H9 (cell line): Measurements from ENCODE around the gene EID1. TPM values are rescaled to one million over a fixed set of nuclear protein-coding genes. Genes with fewer than 3 reads are reported as not detected.

Experiments
- DNase-seq: peaks from one replicate; pipeline ENCODE4 v3.0.0-alpha.2; 2017
- H2AFZ ChIP-seq: one replicate; pipeline ENCODE4 v1.6.1; 2013; ENCODE audit warnings: mild to moderate bottlenecking, low read length, control low read depth, moderate library complexity
- H2AK5ac ChIP-seq: 2 replicates; pipeline ENCODE4 v1.6.1; 2013; ENCODE audit warnings: low read length, control low read depth, mixed read lengths; ENCODE audit not compliant: insufficient read length
- H2BK120ac ChIP-seq: one replicate; pipeline ENCODE4 v1.6.1; 2013; ENCODE audit warnings: low read depth, mild to moderate bottlenecking, low read length, control low read depth, inconsistent platforms; ENCODE audit not compliant: poor library complexity, severe bottlenecking
- H2BK12ac ChIP-seq: 2 replicates; pipeline ENCODE4 v1.6.1; 2013; ENCODE audit warnings: low read length, control low read depth, mixed read lengths, low read depth; ENCODE audit not compliant: insufficient read length
- H2BK15ac ChIP-seq: 2 replicates; pipeline ENCODE4 v1.6.1; 2013; ENCODE audit warnings: low read depth, low read length, control low read depth
- H2BK20ac ChIP-seq: one replicate; pipeline ENCODE4 v1.6.1; 2013; ENCODE audit warnings: low read depth, mild to moderate bottlenecking, low read length, control low read depth, inconsistent platforms; ENCODE audit not compliant: poor library complexity, severe bottlenecking
- H2BK5ac ChIP-seq: 2 replicates; pipeline ENCODE4 v1.6.1; 2013; ENCODE audit warnings: low read length, control low read depth, mixed read lengths; ENCODE audit not compliant: insufficient read length
- H3K14ac ChIP-seq: 2 replicates; pipeline ENCODE4 v1.6.1; 2013; ENCODE audit warnings: low read length, control low read depth; ENCODE audit not compliant: insufficient read depth
- H3K18ac ChIP-seq: 2 replicates; pipeline ENCODE4 v1.6.1; 2013; ENCODE audit warnings: low read depth, mild to moderate bottlenecking, mixed read lengths, low read length, control low read depth; ENCODE audit not compliant: insufficient read length
- H3K23ac ChIP-seq: 2 replicates; pipeline ENCODE4 v1.6.1; 2013; ENCODE audit warnings: low read length, control low read depth, mixed read lengths, low read depth; ENCODE audit not compliant: insufficient read length
- H3K23me2 ChIP-seq: 2 replicates; pipeline ENCODE4 v1.6.1; 2013; ENCODE audit warnings: low read depth, mild to moderate bottlenecking, mixed read lengths, low read length, control low read depth; ENCODE audit not compliant: insufficient read length, poor library complexity, severe bottlenecking
- H3K27ac ChIP-seq: 2 replicates; pipeline ENCODE4 v1.5.1; 2013; ENCODE audit warnings: low read length, control low read depth, mixed read lengths, low read depth; ENCODE audit not compliant: insufficient read length
- H3K27me3 ChIP-seq: 2 replicates; pipeline ENCODE4 v1.6.1; 2013; ENCODE audit warnings: low read length, control low read depth, inconsistent platforms; ENCODE audit not compliant: insufficient read depth
- H3K4ac ChIP-seq: 2 replicates; pipeline ENCODE4 v1.6.1; 2013; ENCODE audit warnings: low read depth, mild to moderate bottlenecking, control low read depth, inconsistent platforms, low read length, moderate library complexity
- H3K4me1 ChIP-seq: 2 replicates; pipeline ENCODE4 v1.6.1; 2013; ENCODE audit warnings: low read length, control low read depth, inconsistent platforms; ENCODE audit not compliant: insufficient read depth
- H3K4me2 ChIP-seq: 2 replicates; pipeline ENCODE4 v1.6.1; 2013; ENCODE audit warnings: low read length, control low read depth, mixed read lengths; ENCODE audit not compliant: insufficient read length, insufficient read depth
- H3K56ac ChIP-seq: 2 replicates; pipeline ENCODE4 v1.6.1; 2013; ENCODE audit warnings: low read depth, mild to moderate bottlenecking, mixed read lengths, low read length, control low read depth; ENCODE audit not compliant: insufficient read length
- H3K79me1 ChIP-seq: 2 replicates; pipeline ENCODE4 v1.6.1; 2013; ENCODE audit warnings: low read depth, mild to moderate bottlenecking, moderate library complexity, low read length, control low read depth, inconsistent platforms; ENCODE audit not compliant: insufficient read depth, poor library complexity, severe bottlenecking
- H3K79me2 ChIP-seq: 2 replicates; pipeline ENCODE4 v1.6.1; 2013; ENCODE audit warnings: low read length, control low read depth, inconsistent platforms; ENCODE audit not compliant: insufficient read depth
- H3K9ac ChIP-seq: 2 replicates; pipeline ENCODE4 v1.6.1; 2013; ENCODE audit warnings: low read length, control low read depth, mixed read lengths; ENCODE audit not compliant: insufficient read length; ENCODE audit errors: extremely low read depth
- H3K9me3 ChIP-seq: one replicate; pipeline ENCODE4 v1.6.1; 2013; ENCODE audit warnings: low read depth, low read length, inconsistent platforms; ENCODE audit not compliant: control insufficient read depth
- H3T11ph ChIP-seq: one replicate; pipeline ENCODE4 v1.6.1; 2013; ENCODE audit warnings: mild to moderate bottlenecking, low read length, control low read depth, inconsistent platforms
- H4K20me1 ChIP-seq: one replicate; pipeline ENCODE4 v1.6.1; 2013; ENCODE audit not compliant: control insufficient read depth, insufficient read length, insufficient read depth
- H4K5ac ChIP-seq: 2 replicates; pipeline ENCODE4 v1.6.1; 2013; ENCODE audit warnings: low read depth, mild to moderate bottlenecking, mixed read lengths, low read length, control low read depth; ENCODE audit not compliant: insufficient read length
- H4K8ac ChIP-seq: replicated peaks from 2 replicates; pipeline ENCODE4 v1.6.1; 2013; ENCODE audit warnings: low read length, control low read depth, mixed read lengths, low read depth; ENCODE audit not compliant: insufficient read length
- H4K91ac ChIP-seq: 2 replicates; pipeline ENCODE4 v1.6.1; 2013; ENCODE audit warnings: low read depth, mild to moderate bottlenecking, moderate library complexity, mixed read lengths, low read length, control low read depth; ENCODE audit not compliant: insufficient read length
- H3K27ac Mint-ChIP-seq, 3 experiments: 2 replicates in 2 of 3; 3 replicates in 1 of 3; pipeline ENCODE4 v1.8.0; 2020 to 2021; ENCODE audit warnings: mixed read lengths in 3 of 3, mild to moderate bottlenecking in 1 of 3, moderate library complexity in 1 of 3
- H3K27me3 Mint-ChIP-seq: 2 replicates; pipeline ENCODE4 v1.8.0; 2021; ENCODE audit warnings: low read depth, mild to moderate bottlenecking, moderate library complexity, mixed read lengths
- H3K36me3 Mint-ChIP-seq, 3 experiments: 2 replicates in 2 of 3; 3 replicates in 1 of 3; pipeline ENCODE4 v1.8.0; 2020 to 2021; ENCODE audit warnings: low read depth in 3 of 3, mixed read lengths in 3 of 3; ENCODE audit not compliant: insufficient read depth in 1 of 3
- H3K4me1 Mint-ChIP-seq, 2 experiments: 2 replicates each; pipeline ENCODE4 v1.8.0; 2020; ENCODE audit warnings: mixed read lengths in 2 of 2
- H3K4me3 Mint-ChIP-seq, 2 experiments: 2 replicates in 1 of 2; 3 replicates in 1 of 2; pipeline ENCODE4 v1.8.0; 2020 to 2021; ENCODE audit warnings: mild to moderate bottlenecking in 2 of 2, mixed read lengths in 2 of 2, moderate library complexity in 1 of 2
- H3K9me3 Mint-ChIP-seq, 2 experiments: 2 replicates in 1 of 2; 3 replicates in 1 of 2; pipeline ENCODE4 v1.8.0; 2020; ENCODE audit warnings: mild to moderate bottlenecking in 2 of 2, mixed read lengths in 2 of 2, moderate library complexity in 1 of 2
- CTCF ChIP-seq: fragments of 200-600 bp; sonication (generic); conservative IDR thresholded peaks from 3 replicates; pipeline ENCODE4 v1.8.0; 2021; ENCODE audit warnings: antibody characterized with exemption, mild to moderate bottlenecking
- WGBS: extraction: QIAGEN DNeasy Blood & Tissue Kit; methylation state at CpG from one replicate; pipeline ENCODE4 v1.1.7; 2013; ENCODE audit warnings: missing lambda C conversion rate, low lambda C conversion rate, mixed read lengths; ENCODE audit not compliant: insufficient read length; ENCODE audit errors: extremely low coverage; 5-methylcytosine and 5-hydroxymethylcytosine counted together
- total RNA-seq: library from RNA; stranded (reverse); gene quantifications from 2 replicates; pipeline ENCODE4 v1.2.1, GENCODE V29; 2021

Gene EID1
- total RNA-seq, 1 experiment from 2014 or later, result 113 TPM

- H3K9me3 ChIP-seq, result no peaks in the 10 kb centered on the region
- H2AK5ac ChIP-seq, result no peak overlapping the region
- no peak overlapping the region for H3K14ac ChIP-seq
- H3K23me2 ChIP-seq, result no peaks in the 10 kb centered on the region
- peaks cover 16 to 18% of the 10 kb centered on the region in 2 experiments for H3K4me1 Mint-ChIP-seq
- H4K8ac ChIP-seq, result no peak overlapping the region
- H4K91ac ChIP-seq, result no peak overlapping the region
- no peaks in the 10 kb centered on the region for H3K27me3 Mint-ChIP-seq
- H3K4me1 ChIP-seq, result no peaks in the 10 kb centered on the region; the same call in 1 of the 2 replicates
- no peak overlapping the region for H3K23ac ChIP-seq
- H3K27me3 ChIP-seq, result no peaks in the 10 kb centered on the region
- no peak overlapping the region for H2BK15ac ChIP-seq
- no peak overlapping the region for H3K56ac ChIP-seq
- no peak overlapping the region for H3K4me2 ChIP-seq
- no peak overlapping the region for H3K18ac ChIP-seq
- no peak overlapping the region for H2BK20ac ChIP-seq
- no peaks in the 10 kb centered on the region for H3K79me2 ChIP-seq
- TF ChIP-seq CTCF, result no peak
- no peaks in the 10 kb centered on the region for H3K36me3 Mint-ChIP-seq
- no peak overlapping the region for H2BK5ac ChIP-seq
- no peak overlapping the region for H3K4ac ChIP-seq
- H3K27ac ChIP-seq, result no peak overlapping the region
- H2BK12ac ChIP-seq, result no peak overlapping the region
- H3K79me1 ChIP-seq, result no peaks in the 10 kb centered on the region
- H4K20me1 ChIP-seq, result no peaks in the 10 kb centered on the region
- no peak overlapping the region for H2AFZ ChIP-seq
- H3T11ph ChIP-seq, result no peak overlapping the region
- no peaks in the 10 kb centered on the region for H3K9me3 Mint-ChIP-seq
- no peak overlapping the region for H3K4me3 Mint-ChIP-seq
- H3K27ac Mint-ChIP-seq, result no peak overlapping the region
- H4K5ac ChIP-seq, result no peak overlapping the region
- no peak for DNase-seq
- H3K9ac ChIP-seq, result no peak overlapping the region
- WGBS, result no CpG with 5 or more reads among the region's 4 CpGs
- H2BK120ac ChIP-seq, result no peak overlapping the region
Measured at GRCh38 chr15:48898032-48898431, 20.1 kb downstream of the EID1 start.
